Fibroblast of skin of scalp (primary cell): Measurements from ENCODE around the gene FADD.
"Not testable (repeated sequence)": the region's sequence is repeated elsewhere in the genome, so short reads cannot be mapped to it uniquely, and the experiment has no call there.

Source experiments
- DNase-seq: peaks from one replicate; pipeline ENCODE4 v3.0.0-alpha.2; 2013

Gene FADD

GRCh38 chr11:70205049-70205725 lies 2.1 kb downstream of the FADD start:
- no peak for DNase-seq

GRCh38 chr11:70205766-70206165 lies 2.7 kb downstream of the FADD start:
- DNase-seq, result no peak

DNA sequence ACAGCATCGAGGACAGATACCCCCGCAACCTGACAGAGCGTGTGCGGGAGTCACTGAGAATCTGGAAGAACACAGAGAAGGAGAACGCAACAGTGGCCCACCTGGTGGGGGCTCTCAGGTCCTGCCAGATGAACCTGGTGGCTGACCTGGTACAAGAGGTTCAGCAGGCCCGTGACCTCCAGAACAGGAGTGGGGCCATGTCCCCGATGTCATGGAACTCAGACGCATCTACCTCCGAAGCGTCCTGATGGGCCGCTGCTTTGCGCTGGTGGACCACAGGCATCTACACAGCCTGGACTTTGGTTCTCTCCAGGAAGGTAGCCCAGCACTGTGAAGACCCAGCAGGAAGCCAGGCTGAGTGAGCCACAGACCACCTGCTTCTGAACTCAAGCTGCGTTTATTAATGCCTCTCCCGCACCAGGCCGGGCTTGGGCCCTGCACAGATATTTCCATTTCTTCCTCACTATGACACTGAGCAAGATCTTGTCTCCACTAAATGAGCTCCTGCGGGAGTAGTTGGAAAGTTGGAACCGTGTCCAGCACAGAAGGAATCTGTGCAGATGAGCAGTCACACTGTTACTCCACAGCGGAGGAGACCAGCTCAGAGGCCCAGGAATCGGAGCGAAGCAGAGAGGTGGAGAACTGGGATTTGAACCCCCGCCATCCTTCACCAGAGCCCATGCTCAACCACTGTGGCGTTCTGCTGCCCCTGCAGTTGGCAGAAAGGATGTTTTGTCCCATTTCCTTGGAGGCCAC lies 3.3 kb downstream of the FADD start:
- no peak for DNase-seq

GRCh38 chr11:70206982-70207376 lies 3.9 kb downstream of the FADD start:
- DNase-seq, result no peak

DNA sequence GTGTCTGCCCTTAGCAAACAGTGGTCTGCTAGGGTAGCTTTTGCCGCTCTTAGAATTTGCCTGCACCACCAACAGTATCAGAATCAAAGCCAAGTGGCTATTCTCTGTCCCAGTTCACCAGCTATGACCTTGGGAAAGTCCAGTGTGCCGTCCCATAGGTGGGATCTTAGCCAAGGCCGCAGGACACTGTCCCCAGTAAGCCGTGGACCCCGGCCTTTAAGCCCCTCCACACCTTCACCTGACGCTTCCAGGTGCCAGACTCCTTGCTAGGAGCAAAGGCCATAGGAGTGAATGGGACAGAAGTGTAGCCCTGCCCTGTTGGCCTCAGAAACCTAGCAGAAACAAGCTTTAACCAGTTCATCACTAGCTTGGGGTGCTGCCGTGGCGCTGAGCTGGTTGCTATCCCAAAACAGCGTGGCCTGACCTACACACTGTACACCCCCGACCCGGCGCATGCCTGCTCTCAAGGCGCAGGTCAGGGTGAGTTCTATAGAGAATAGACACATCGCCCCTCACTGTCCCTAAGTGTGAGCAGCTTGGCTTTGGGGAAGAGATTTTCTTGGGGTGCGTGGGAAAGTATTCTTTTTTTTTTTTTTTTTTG lies 4.5 kb downstream of the FADD start:
- no peak for DNase-seq

DNA sequence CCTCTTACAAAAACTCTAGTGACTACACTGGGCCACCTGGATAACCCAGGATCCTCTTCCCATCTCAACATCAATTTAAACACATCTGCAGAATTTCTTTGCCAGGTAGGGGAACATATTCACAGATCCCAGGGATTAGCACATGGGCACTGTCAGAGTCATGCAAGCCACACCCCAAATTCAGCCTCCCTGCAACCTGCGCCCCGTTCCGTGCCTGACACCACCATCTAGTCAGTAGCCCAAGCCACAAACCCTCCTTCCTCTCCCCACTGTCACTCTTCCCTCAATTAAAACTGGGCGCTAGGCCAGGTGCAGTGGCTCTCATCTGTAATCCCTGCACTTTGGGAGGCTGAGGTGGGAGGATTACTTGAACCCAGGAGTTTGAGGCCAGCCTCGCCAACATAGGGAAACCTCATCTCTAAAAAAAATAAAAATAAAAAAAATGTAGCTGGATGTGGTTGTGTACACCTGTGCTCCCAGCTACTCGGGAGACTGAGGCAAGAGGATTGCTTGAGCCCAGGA lies 6.4 kb downstream of the FADD start:
- no peak for DNase-seq

DNA sequence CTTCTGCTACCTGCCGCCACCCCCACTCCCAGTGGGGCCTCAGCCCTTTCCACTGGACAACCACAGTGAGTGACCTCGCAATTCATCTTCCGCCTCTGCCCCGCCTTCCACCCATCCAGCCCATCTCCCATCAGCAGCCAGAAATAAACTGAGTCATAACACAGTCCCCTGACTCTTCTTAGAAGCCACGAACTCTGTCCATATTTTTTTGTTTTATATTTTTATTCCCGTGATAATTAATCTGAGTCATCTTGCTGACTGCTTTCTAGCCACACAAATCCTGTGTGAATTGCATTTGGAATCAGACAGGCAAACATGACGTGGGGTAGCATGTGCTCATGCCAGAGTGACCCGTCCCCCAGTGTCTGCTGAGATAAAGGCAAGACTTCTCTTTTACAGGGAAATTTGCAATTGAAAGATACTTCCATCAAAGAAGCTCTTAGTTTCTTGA lies 7.0 kb downstream of the FADD start:
- DNase-seq, result peak; percentile 70

DNA sequence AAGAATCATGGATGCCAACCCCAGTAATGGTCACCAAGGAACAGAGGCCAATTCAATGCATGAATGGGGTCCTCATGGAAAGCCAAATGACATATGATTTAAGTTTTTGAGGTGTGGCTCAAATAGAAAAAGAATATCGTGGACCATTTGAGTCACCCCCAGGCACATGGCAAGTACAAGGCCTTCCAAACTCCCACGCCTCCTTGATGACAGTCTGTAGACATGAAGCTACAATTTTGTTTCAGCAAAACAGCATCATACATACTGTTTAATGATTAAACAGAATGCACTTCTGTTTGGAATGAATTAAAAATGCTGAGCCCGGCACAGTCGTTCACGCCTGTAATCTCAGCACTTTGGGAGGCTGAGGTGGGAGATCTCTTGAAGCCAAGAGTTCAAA lies 7.4 kb downstream of the FADD start:
- no peak for DNase-seq

DNA sequence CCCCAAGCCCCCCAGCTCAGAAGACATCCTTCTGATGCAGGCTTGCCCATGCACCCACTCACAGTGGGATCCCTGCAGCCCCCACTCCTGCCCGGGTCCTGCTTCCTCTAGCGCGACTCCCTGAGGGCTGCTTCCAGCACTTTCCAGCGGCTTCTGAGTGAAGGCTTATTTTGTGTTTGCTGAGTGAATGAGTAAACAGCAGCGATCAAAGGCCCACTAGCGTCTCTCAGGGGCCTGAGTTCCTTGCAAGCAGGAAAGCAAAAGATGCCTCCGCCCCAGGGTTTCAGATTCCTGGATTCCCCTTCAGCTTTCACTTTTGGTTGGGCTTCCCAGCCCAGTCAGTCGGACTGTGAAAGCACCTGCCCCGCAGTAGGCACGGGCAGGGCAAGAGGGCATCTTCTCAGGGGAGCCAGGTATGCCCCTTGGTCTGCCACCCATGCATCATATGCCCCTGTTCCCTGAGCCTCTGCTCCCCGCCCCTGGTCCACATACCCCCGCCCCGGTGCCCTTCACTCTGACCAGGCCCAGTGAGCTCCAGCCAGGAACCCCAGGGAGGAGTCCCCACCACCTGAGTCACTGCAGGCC lies 9.2 kb downstream of the FADD start:
- no peak for DNase-seq

- not testable (repeated sequence) for DNase-seq
These were observed 14.3 kb downstream of the FADD start for GRCh38 chr11:70217388-70217787.

GRCh38 chr11:70218076-70218475 lies 15.0 kb downstream of the FADD start:
- not testable (repeated sequence) for DNase-seq

GRCh38 chr11:70220136-70220535 lies 17.0 kb downstream of the FADD start:
- DNase-seq, result no peak

GRCh38 chr11:70220920-70221319 lies 17.8 kb downstream of the FADD start:
- DNase-seq, result peak; percentile 50

DNA sequence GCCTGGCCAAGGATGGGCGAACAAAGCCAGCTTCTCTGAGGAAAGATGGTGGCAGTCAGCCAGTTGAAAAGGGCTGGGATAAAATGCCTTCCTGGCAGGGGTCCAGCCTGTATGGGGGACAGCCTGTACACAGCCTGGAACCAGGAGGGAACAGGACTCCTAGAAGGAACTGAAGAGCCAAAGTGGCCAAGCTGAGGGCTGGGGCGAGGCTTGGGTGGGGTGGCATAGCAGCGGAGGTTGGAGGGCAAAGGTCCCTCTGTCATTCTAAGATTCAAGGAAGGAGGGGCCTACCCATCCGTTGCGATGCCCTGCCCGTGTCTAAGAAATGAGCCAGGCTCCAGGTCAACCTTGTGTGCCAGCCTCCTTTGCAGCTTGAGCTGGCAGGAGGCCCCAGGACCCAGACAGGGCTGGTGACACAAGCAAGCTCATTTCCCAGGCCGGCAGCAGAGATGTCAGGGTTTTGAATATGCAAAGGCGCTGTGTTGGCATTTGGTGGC lies 22.6 kb downstream of the FADD start:
- peak; percentile 31 for DNase-seq

DNA sequence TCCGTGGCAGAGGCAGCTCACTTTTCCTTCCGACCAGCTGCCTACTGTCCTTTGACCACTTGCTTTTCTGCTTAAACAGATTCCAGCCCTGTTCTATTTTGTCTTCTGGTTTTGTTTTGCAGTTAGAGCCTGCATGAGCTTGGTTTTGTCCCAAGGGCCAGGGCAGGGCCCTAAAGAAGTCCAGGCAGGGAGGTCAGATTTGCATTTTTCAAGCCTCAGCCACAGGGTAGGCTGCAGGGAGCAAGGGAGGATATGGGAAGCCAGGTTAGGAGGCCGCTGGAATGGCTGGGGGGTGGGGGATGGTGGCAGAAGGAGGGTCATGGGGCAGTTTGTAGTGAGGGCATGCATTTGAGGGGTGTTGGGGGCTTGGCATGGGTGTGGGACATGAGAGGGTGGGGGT lies 23.1 kb downstream of the FADD start:
- DNase-seq, result no peak

DNA sequence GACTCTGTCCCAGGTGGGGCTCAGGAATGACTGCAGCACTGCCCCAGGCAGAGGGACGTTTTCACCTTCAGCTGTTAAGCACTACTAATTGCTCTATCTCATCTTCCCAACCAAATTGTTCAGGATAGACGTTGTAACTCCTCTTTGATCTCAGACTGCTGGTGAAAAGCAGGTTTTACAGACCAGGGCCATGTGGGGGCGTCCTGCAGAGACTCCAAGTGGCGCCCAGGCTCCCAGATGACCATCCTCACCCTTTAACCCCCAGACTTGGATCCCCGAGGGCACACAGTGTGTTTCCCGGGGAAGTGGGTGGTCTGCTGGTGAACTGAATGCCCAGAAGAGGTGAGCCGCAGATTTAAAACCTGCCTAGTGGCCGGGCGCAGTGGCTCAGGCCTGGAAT lies 23.9 kb downstream of the FADD start:
- DNase-seq, result no peak

GRCh38 chr11:70229737-70230136 lies 26.6 kb downstream of the FADD start:
- no peak for DNase-seq

- peak; percentile 42 for DNase-seq
These were observed 27.2 kb downstream of the FADD start for GRCh38 chr11:70230151-70230839.

- DNase-seq, result no peak
These were observed 28.0 kb downstream of the FADD start for GRCh38 chr11:70230840-70231710.

- DNase-seq, result no peak
These were observed 29.9 kb downstream of the FADD start for GRCh38 chr11:70233034-70233433.

- peak; percentile 28 for DNase-seq
These were observed 30.4 kb downstream of the FADD start for GRCh38 chr11:70233511-70233934.
